Parathyroid adenoma (tissue), 2 donors: ENCODE results near the gene CD44.
"Not testable (repeated sequence)": the region's sequence is repeated elsewhere in the genome, so short reads cannot be mapped to it uniquely, and the experiment has no call there.

Source experiments
- H2AFZ ChIP-seq: fragments of 300-600 bp; sonication (generic); one replicate; pipeline ENCODE4 v1.7.0; 2017; ENCODE audit warnings: antibody characterized with exemption, mild to moderate bottlenecking
- H3K27ac ChIP-seq: fragments of 300-600 bp; sonication (generic); one replicate; pipeline ENCODE4 v1.7.0; 2017
- H3K27me3 ChIP-seq: fragments of 300-600 bp; sonication (generic); one replicate; pipeline ENCODE4 v1.7.0; 2017; ENCODE audit warnings: low read length; ENCODE audit not compliant: control insufficient read depth, insufficient read depth
- H3K36me3 ChIP-seq: fragments of 300-600 bp; sonication (generic); one replicate; pipeline ENCODE4 v1.7.0; 2017; ENCODE audit warnings: low read length; ENCODE audit not compliant: control insufficient read depth, insufficient read depth
- H3K4me1 ChIP-seq: fragments of 300-600 bp; sonication (generic); one replicate; pipeline ENCODE4 v1.7.0; 2017; ENCODE audit warnings: control low read depth
- H3K4me2 ChIP-seq: fragments of 300-600 bp; sonication (generic); one replicate; pipeline ENCODE4 v1.7.0; 2017; ENCODE audit warnings: low read length
- H3K4me3 ChIP-seq: fragments of 300-600 bp; sonication (generic); one replicate; pipeline ENCODE4 v1.7.0; 2017; ENCODE audit warnings: low read depth, low read length
- H3K79me2 ChIP-seq: fragments of 300-600 bp; sonication (generic); one replicate; pipeline ENCODE4 v1.7.0; 2017; ENCODE audit warnings: control low read depth
- H3K9ac ChIP-seq: fragments of 300-600 bp; sonication (generic); one replicate; pipeline ENCODE4 v1.7.0; 2017; ENCODE audit warnings: mild to moderate bottlenecking
- H3K9me3 ChIP-seq: fragments of 300-600 bp; sonication (generic); one replicate; pipeline ENCODE4 v1.7.0; 2017; ENCODE audit warnings: low read length; ENCODE audit not compliant: control insufficient read depth
- TF ChIP-seq, protein P1 (sequence below): fragments of 300-600 bp; sonication (generic); IDR thresholded peaks from one replicate; pipeline ENCODE4 v1.7.0; 2017; ENCODE audit warnings: antibody characterized with exemption, mild to moderate bottlenecking
- donor health status: primary hyperparathyroidism.

CD44 gene

GRCh38 chr11:35106595-35106994 lies 32.4 kb upstream of the CD44 start:
- H3K9ac ChIP-seq = no peak overlapping the region
- H2AFZ ChIP-seq = no peak overlapping the region
- TF ChIP-seq, protein P1, sequence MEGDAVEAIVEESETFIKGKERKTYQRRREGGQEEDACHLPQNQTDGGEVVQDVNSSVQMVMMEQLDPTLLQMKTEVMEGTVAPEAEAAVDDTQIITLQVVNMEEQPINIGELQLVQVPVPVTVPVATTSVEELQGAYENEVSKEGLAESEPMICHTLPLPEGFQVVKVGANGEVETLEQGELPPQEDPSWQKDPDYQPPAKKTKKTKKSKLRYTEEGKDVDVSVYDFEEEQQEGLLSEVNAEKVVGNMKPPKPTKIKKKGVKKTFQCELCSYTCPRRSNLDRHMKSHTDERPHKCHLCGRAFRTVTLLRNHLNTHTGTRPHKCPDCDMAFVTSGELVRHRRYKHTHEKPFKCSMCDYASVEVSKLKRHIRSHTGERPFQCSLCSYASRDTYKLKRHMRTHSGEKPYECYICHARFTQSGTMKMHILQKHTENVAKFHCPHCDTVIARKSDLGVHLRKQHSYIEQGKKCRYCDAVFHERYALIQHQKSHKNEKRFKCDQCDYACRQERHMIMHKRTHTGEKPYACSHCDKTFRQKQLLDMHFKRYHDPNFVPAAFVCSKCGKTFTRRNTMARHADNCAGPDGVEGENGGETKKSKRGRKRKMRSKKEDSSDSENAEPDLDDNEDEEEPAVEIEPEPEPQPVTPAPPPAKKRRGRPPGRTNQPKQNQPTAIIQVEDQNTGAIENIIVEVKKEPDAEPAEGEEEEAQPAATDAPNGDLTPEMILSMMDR = no peak
- no peak overlapping the region for H3K4me3 ChIP-seq
- no peaks in the 10 kb centered on the region for H3K79me2 ChIP-seq
- no peaks in the 10 kb centered on the region for H3K27me3 ChIP-seq
- peaks cover 4% of the 10 kb centered on the region for H3K4me1 ChIP-seq
- H3K27ac ChIP-seq = no peak overlapping the region
- H3K9me3 ChIP-seq = no peaks in the 10 kb centered on the region
- no peaks in the 10 kb centered on the region for H3K36me3 ChIP-seq
- no peak overlapping the region for H3K4me2 ChIP-seq

GRCh38 chr11:35107861-35108260 lies 31.1 kb upstream of the CD44 start:
- Histone ChIP-seq H3K4me3 (no peak overlapping the region), H3K36me3 (no peaks in the 10 kb centered on the region), H3K4me1 (peaks cover 5% of the 10 kb centered on the region), H3K4me2 (no peak overlapping the region), H3K9me3 (no peaks in the 10 kb centered on the region), H3K27me3 (no peaks in the 10 kb centered on the region), H3K79me2 (no peaks in the 10 kb centered on the region), H2AFZ (no peak overlapping the region), H3K9ac (no peak overlapping the region), H3K27ac (no peak overlapping the region)
- TF ChIP-seq, protein P1 = no peak

DNA sequence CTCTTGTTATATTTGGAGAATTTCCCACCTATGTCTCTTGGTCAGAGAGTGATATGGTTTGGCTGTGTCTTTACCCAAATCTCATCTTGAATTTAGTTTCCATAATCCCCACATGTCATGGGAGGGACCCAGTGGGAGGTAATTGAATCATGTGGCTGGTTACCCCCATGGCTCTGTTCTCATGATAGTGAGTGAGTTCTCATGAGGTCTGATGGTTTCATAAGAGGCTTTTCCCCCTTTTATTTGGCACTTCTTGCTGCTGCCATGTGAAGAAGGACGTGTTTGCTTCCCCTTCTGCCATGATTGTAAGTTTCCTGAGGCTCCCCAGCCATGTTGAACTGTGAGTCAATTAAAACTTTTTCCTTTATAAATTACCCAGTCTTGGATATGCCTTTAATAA lies 30.6 kb upstream of the CD44 start:
- H3K4me1 ChIP-seq = not testable (repeated sequence)

GRCh38 chr11:35109041-35109440 lies 29.9 kb upstream of the CD44 start:
- no peak overlapping the region for H3K4me2 ChIP-seq
- no peak overlapping the region for H2AFZ ChIP-seq
- no peaks in the 10 kb centered on the region for H3K79me2 ChIP-seq
- H3K9ac ChIP-seq = no peak overlapping the region
- H3K36me3 ChIP-seq = no peaks in the 10 kb centered on the region
- H3K9me3 ChIP-seq = no peaks in the 10 kb centered on the region
- H3K27ac ChIP-seq = no peak overlapping the region
- TF ChIP-seq, protein P1 = no peak
- no peaks in the 10 kb centered on the region for H3K27me3 ChIP-seq
- H3K4me1 ChIP-seq = peaks cover 5% of the 10 kb centered on the region
- no peak overlapping the region for H3K4me3 ChIP-seq

More for the DNA sequence above, 30.6 kb upstream of the CD44 start:
- not testable (repeated sequence) for H3K9ac ChIP-seq, H3K9me3 ChIP-seq, H3K4me3 ChIP-seq, H3K79me2 ChIP-seq, H3K27me3 ChIP-seq, H3K4me2 ChIP-seq, H3K27ac ChIP-seq, H2AFZ ChIP-seq, H3K36me3 ChIP-seq

DNA sequence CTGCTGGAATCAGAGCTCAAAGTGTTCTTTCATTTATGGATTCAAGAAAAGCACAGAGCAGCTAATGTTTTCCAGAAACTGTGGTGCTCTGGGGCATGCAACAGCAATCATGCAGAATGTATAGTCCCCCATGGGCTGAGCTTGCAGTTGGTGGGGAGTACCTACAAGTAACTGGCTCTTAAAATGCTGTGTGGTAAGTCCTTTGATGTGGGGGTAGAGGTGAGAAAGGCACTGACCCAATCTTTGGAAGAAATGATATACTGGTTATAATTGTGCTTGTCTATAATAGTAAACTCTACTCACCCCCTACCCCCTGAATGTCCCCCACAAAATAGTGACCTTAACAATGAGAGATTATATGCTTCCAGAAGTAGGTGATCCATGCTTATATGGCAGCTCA lies 29.1 kb upstream of the CD44 start:
- Histone ChIP-seq H3K27me3 (no peaks in the 10 kb centered on the region), H3K4me1 (peaks cover 5% of the 10 kb centered on the region), H3K79me2 (no peaks in the 10 kb centered on the region), H3K4me3 (no peak overlapping the region), H2AFZ (no peak overlapping the region), H3K9me3 (no peaks in the 10 kb centered on the region), H3K4me2 (no peak overlapping the region), H3K9ac (no peak overlapping the region), H3K36me3 (no peaks in the 10 kb centered on the region), H3K27ac (no peak overlapping the region)
- TF ChIP-seq, protein P1 = no peak
